ENCODE results near the gene DUSP22.
"Not testable (repeated sequence)": the region's sequence is repeated elsewhere in the genome, so short reads cannot be mapped to it uniquely, and the experiment has no call there.

Gene DUSP22

DNA sequence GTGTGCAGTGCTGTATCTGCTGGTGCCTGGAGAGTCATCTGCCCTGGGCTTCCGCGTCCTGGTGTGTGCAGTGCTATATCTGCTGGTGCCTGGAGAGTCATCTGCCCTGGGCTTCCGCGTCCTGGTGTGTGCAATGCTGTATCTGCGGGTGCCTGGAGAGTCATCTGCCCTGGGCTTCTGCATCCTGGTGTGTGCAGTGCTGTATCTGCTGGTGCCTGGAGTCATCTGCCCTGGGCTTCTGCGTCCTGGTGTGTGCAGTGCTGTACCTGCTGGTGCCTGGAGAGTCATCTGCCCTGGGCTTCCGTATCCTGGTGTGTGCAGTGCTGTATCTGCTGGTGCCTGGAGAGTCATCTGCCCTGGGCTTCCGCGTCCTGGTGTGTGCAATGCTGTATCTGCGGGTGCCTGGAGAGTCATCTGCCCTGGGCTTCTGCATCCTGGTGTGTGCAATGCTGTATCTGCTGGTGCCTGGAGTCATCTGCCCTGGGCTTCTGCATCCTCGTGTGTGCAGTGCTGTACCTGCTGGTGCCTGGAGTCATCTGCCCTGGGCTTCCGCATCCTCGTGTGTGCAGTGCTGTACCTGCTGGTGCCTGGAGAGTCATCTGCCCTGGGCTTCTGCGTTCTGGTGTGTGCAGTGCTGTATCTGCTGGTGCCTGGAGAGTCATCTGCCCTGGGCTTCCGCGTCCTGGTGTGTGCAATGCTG lies 33.0 kb downstream of the DUSP22 start:
- not testable (repeated sequence) for DNase-seq

- not testable (repeated sequence) for DNase-seq
Observed at GRCh38 chr6:326066-326465, 33.8 kb downstream of the DUSP22 start.

GRCh38 chr6:326896-327537 lies 34.7 kb downstream of the DUSP22 start:
- no peak for DNase-seq

- no peak for DNase-seq
Observed at GRCh38 chr6:327538-328116, 35.3 kb downstream of the DUSP22 start.

DNA sequence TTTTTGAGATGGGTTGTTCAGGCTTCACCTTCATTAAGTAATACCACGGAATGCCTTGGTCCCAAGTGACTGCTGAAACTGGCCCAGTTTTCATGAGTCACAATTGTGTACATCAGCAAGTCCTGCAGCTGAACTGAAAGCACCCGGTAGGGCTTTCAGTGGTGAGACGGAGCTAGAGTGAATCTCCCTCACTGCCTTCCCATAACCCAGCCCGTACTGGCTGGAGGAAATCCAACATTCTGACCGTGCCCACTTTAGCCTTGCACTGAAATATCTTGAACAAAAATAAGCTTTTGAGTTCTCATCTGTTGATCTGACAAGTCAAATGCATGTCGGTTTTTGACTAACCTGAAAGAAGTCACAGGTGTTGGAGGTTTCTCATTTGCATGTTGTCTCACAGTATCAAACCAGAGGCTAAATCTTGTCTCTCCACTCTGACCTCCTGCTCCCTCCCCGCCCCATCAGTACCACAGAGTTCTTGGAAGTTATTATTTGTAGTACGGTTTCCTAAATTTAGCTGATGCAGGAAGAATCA lies 35.9 kb downstream of the DUSP22 start:
- no peak for DNase-seq

GRCh38 chr6:328924-329323 lies 36.6 kb downstream of the DUSP22 start:
- no peak for DNase-seq

GRCh38 chr6:329888-330691 lies 37.8 kb downstream of the DUSP22 start:
- no peak for DNase-seq

DNA sequence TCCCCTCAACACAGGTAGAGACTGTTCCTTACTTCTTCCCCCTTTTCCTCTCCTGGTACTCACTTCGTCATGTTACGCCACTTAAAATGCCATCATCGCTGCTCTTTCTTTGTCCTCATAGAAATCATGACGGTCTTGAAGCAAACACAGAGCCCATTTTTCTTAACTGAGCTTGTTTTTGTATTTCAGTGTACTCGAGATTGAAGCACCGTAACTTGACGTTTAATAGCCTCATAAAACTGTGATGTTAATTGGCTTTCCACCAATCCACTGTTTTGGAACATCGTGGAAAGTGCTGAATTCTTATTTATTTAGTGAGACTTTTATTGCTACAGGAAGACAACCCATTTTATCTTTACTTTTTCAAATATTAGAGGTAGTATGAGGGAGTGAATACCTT lies 38.7 kb downstream of the DUSP22 start:
- DNase-seq: no peak

GRCh38 chr6:331622-332521 lies 39.6 kb downstream of the DUSP22 start:
- DNase-seq: no peak

GRCh38 chr6:332671-333070 lies 40.4 kb downstream of the DUSP22 start:
- no peak for DNase-seq

GRCh38 chr6:333379-334002 lies 41.2 kb downstream of the DUSP22 start:
- no peak for DNase-seq

GRCh38 chr6:334536-335510 lies 42.5 kb downstream of the DUSP22 start:
- no peak for DNase-seq

DNA sequence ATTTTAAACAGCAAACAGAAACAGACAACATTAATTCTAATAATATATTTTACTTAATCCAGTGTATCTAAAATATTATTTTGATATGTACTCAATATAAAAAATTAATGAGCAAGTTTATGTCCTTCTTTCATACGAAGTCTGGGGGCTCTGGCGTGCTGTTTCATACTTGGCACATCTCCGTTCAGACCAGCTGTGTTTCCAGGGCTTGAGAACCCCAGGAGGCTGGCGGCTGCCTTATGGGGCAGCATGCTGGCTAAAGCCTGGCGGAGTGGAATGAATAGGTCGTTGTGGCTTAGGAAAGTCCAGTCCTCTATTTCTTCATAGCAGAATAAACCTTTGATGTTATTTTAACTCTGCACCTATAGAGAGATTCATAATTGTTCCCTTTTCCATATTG lies 43.3 kb downstream of the DUSP22 start:
- DNase-seq: no peak

- DNase-seq: no peak
Observed at GRCh38 chr6:336159-337114, 44.1 kb downstream of the DUSP22 start.

DNA sequence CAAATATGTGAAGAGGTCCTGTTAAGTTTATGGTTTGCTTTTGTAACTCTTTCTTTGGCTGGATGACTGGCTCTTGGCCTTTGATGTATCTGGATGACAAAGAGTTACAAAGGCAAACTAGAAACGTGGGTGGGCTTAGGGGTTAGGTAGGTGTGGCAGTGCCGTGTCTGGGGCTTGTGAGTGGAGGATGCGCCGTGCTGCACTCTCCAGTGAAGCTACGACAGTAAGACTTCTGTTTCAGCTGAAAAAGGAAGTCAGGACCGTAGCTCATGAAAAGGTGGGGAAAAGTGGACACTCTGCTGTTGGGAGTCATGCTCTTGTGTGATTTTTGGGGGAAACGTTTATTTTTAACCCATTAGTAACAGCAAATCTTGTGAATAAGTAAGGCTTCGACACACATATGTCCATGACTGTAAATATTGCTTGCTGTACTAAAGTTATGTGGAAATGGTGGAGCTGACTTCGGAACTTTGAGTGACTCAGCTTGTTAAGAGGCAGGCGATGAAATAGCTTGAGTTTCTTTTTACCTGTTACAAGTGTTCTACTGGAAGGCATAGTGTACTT lies 45.6 kb downstream of the DUSP22 start:
- DNase-seq: no peak

DNA sequence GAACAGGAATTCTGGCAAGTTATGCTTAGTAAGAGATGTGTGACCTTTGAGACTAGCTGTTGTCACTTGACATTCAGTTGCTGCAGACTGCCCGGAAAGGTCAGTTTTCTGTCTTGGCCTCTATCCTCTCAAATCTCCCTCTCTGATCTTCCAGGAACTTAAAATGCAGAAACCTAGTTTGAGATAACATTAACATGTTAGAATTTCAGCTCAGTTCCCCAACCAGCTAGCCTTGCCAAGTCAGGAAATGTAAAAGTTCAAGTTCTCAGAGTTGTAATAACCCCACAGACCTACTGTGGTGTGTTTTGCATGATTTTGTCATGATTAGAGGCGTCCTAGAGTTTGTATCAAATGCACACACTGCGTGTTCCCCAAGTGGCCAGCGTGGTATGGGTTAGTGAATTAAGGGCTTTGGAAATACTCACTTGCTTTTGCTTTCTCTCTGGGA lies 46.6 kb downstream of the DUSP22 start:
- DNase-seq: no peak

GRCh38 chr6:339480-339879 lies 47.2 kb downstream of the DUSP22 start:
- DNase-seq: no peak

DNA sequence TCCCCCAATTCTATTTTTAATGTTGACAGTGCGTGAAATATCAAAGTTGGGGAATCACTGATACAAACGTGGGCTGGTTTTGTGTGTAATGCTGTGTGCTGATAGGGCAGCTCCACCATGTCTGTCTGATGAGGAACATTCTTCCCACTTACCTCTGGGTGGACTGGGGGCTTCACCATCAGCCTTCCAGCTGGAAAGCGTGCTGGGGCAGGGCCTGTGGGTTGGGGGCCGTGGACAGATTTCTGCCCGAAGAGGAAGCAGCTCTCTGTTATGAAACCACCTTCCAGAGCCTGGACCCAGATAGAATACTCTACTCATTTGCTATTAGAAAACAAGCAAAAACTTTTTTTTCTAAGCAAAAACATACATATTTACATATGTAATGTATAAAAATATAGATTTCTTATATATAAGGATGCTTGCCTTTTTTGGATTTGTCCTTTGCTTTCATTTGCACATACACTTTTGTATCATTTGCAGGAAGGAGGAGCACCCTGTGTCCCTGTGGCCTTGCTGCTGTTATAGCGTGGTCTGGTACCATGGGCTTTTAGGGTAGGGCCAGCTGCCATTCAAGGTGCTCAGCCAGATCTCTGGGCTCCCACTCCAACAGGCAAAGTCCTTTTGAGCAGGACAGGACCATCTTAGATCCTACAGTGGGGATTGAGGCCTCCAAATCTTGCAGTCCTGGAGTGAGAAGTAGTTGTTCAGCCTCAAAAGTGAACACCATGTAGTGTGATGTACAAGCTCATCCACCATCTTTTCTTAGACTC lies 48.1 kb downstream of the DUSP22 start:
- no peak for DNase-seq
